Measurements from ENCODE around the gene HOMER2. TPM values are rescaled to one million over a fixed set of nuclear protein-coding genes. Genes with fewer than 3 reads are reported as not detected.

Gene HOMER2
- total RNA-seq, 1 donor from 2014 or later: 18.2 TPM

GRCh38 chr15:82820128-82820527, 132.4 kb downstream of the HOMER2 start:
- Histone ChIP-seq H3K27ac (no peak overlapping the region), H3K36me3 (peaks cover 3 to 79% of the 10 kb centered on the region in 2 donors), H3K4me1 (no peaks in the 10 kb centered on the region), H3K4me3 (no peak overlapping the region), H3K9me3 (no peaks in the 10 kb centered on the region), H3K27me3 (no peaks in the 10 kb centered on the region)
- DNase-seq (ENCODE audit: extremely low spot score in 2 of 2): no peak
- intact Hi-C loops (cut with DNase I): no loop called here
- TF ChIP-seq POLR2AphosphoS5 (IDR thresholded peaks at IDR 0.05; ENCODE audit: insufficient read depth in 1 of 2, low read depth in 1 of 2) (no peak), CTCF (IDR thresholded peaks at IDR 0.05) (no peak), POLR2A (IDR thresholded peaks at IDR 0.05) (no peak)

DNA sequence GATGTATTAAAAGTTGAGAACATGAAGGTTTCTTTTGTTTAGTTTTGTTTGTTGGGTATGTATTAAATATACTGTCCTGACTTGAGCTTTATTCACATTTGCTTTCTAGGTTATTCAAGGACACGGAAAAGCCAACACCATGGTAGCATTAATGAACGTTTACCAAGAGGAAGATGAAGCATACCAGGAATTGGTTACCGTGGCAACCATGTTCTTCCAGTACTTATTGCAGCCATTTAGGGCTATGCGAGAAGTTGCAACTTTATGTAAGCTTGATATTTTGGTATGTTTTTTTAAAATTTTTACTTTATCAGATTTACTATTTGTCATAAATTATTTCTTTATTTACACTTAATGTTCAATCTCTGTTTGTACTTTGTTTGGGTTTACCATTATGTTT, 139.5 kb downstream of the HOMER2 start:
- no peak overlapping the region for H3K27ac ChIP-seq
- H3K4me3 ChIP-seq: no peak overlapping the region
- no peaks in the 10 kb centered on the region for H3K9me3 ChIP-seq
- no peaks in the 10 kb centered on the region for H3K27me3 ChIP-seq
- TF ChIP-seq POLR2AphosphoS5 (IDR thresholded peaks at IDR 0.05; ENCODE audit: insufficient read depth in 1 of 2, low read depth in 1 of 2): no peak
- no peak for TF ChIP-seq POLR2A (IDR thresholded peaks at IDR 0.05)
- TF ChIP-seq CTCF (IDR thresholded peaks at IDR 0.05): no peak
- peaks cover under 1 to 36% of the 10 kb centered on the region in 2 donors for H3K36me3 ChIP-seq
- peaks cover 24% of the 10 kb centered on the region for H3K4me1 ChIP-seq
- no peak for DNase-seq (ENCODE audit: extremely low spot score in 2 of 2)
- intact Hi-C loops (cut with DNase I): no loop called here

DNA sequence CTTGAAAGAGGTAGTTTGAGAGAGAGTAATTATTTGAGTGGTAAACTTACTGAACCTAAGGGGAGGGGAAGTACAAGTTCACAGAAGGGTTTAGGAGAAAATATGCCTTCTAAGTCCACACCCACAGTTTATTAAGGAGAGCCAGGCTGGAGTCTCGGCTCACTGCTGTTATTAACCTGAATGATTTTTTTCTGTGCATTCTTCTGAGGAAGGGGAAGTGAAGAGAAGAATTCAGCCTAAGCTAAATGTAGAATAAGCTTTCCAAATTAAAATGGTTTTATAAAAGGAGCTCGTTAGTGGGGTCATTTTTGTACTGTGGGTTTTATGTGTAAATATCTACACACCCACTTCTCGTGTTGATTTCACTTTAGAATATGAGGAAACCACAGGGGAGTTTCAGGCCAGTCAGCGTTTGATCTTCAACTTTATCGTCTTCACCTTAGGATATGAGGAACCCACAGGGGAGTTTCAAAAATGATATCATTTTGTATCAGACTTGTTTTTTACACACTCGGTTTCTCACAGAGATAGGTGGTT, 141.6 kb downstream of the HOMER2 start:
- peak overlapping the region; percentile 98 for H3K27ac ChIP-seq
- H3K4me3 ChIP-seq: peak overlapping the region; percentile 74 to 87
- H3K4me1 ChIP-seq: peaks cover 24% of the 10 kb centered on the region
- DNase-seq (ENCODE audit: extremely low spot score in 2 of 2): no peak
- peaks cover 0 to 21% of the 10 kb centered on the region in 2 donors for H3K36me3 ChIP-seq
- no peaks in the 10 kb centered on the region for H3K9me3 ChIP-seq
- H3K27me3 ChIP-seq: no peaks in the 10 kb centered on the region
- TF ChIP-seq POLR2A (IDR thresholded peaks at IDR 0.05): no peak
- no peak for TF ChIP-seq CTCF (IDR thresholded peaks at IDR 0.05)
- no peak for TF ChIP-seq POLR2AphosphoS5 (IDR thresholded peaks at IDR 0.05; ENCODE audit: insufficient read depth in 1 of 2, low read depth in 1 of 2)
- intact Hi-C loops (cut with DNase I): no loop called here

GRCh38 chr15:82810061-82810889, 142.2 kb downstream of the HOMER2 start:
- no peak for DNase-seq (ENCODE audit: extremely low spot score in 2 of 2)
- Histone ChIP-seq H3K27ac (peak overlapping the region; percentile 98), H3K27me3 (no peaks in the 10 kb centered on the region), H3K36me3 (peaks cover 0 to 16% of the 10 kb centered on the region in 2 donors), H3K4me3 (peak overlapping the region; percentile 74 to 87), H3K4me1 (peaks cover 24% of the 10 kb centered on the region), H3K9me3 (no peaks in the 10 kb centered on the region)
- no peak for TF ChIP-seq POLR2A (IDR thresholded peaks at IDR 0.05)
- TF ChIP-seq POLR2AphosphoS5 (IDR thresholded peaks at IDR 0.05; ENCODE audit: insufficient read depth in 1 of 2, low read depth in 1 of 2): peak in 1 of 2 donors; percentile 36
- intact Hi-C loops (cut with DNase I): no loop called here

DNA sequence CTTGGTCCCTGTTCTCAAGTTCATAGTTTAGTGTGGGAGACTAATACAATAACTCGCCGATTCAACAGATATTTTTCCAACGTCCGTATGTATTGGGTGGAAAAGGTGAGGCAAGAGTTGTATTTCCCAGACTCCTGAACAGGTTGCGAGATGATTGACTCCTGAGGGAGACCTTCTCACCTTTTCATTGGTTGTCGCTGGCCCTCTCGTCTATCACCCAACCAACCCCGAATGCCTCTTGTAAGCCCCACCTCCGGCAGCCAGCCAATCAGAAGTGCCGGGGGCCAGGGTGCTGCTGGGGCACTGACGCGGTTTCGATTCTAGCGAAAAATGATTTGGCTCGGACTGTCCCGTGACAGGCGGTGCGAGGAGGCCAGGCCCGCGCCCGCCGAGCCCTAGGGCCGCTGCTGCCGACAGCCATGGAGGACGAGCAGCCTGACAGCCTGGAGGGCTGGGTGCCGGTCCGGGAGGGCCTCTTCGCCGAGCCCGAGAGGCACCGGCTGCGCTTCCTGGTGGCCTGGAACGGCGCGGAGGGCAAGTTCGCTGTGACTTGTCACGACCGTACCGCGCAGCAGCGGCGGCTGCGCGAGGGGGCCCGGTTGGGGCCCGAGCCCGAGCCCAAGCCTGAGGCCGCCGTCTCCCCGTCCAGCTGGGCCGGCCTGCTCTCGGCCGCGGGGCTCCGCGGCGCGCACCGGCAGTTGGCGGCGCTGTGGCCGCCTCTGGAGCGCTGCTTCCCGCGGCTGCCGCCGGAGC, 143.0 kb downstream of the HOMER2 start, which contains the start of gene WHAMM:
Gene WHAMM (plus strand): TSS at position 321 of the 753 bp plus-strand sequence. CDS start 99 bp downstream, at position 420.
- no peaks in the 10 kb centered on the region for H3K9me3 ChIP-seq
- H3K27ac ChIP-seq: peak within 1 kb of the TSS; percentile 98
- H3K27me3 ChIP-seq: no peaks in the 10 kb centered on the region
- peaks cover 24% of the 10 kb centered on the region for H3K4me1 ChIP-seq
- TF ChIP-seq POLR2A (IDR thresholded peaks at IDR 0.05): peak; percentile 87 to 93
- no peak for TF ChIP-seq CTCF (IDR thresholded peaks at IDR 0.05)
- TF ChIP-seq POLR2AphosphoS5 (IDR thresholded peaks at IDR 0.05; ENCODE audit: insufficient read depth in 1 of 2, low read depth in 1 of 2): peak; percentile 98 to 99
- H3K36me3 ChIP-seq: peaks cover 0 to 9% of the 10 kb centered on the region in 2 donors
- peak within 1 kb of the TSS; percentile 74 to 87 for H3K4me3 ChIP-seq
- intact Hi-C loops (cut with DNase I): no loop called here
- peak in 1 of 2 donors; percentile 99 for DNase-seq (ENCODE audit: extremely low spot score in 2 of 2)

Data from vagina (tissue), 2 donors.